ENCODE results near the gene PALLD. TPM values are rescaled to one million over a fixed set of nuclear protein-coding genes. Genes with fewer than 3 reads are reported as not detected.
"Not testable (repeated sequence)": the region's sequence is repeated elsewhere in the genome, so short reads cannot be mapped to it uniquely, and the experiment has no call there.

The PALLD gene
- total RNA-seq, 1 experiment from 2014 or later, result 9.0 TPM

DNA sequence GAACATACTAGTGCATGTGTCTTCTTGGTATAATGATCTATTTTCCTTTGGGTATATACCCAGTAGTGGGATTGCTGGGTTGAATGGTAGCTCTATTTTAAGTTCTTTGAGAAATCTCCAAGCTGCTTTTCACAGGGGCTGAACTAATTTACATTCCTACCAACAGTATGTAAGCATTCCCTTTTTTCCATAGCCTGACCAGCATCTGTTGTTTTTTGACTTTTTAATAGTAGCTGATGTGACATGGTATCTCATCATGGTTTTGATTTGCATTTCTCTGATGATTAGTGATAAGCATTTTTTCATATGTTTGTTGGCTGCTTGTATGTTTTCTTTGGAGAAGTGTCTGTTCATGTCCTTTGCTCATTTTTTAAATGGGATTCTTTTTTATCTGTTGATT is 230.3 kb downstream of the PALLD start:
- not testable (repeated sequence) for H3K4me3 ChIP-seq (ENCODE audit: insufficient read depth, low read depth, low read length); DNase-seq; H3K27me3 ChIP-seq (ENCODE audit: control insufficient read depth, insufficient read depth, low read length); H3K36me3 ChIP-seq (replicated peaks; ENCODE audit: control insufficient read depth, insufficient read depth, low read length)

DNA sequence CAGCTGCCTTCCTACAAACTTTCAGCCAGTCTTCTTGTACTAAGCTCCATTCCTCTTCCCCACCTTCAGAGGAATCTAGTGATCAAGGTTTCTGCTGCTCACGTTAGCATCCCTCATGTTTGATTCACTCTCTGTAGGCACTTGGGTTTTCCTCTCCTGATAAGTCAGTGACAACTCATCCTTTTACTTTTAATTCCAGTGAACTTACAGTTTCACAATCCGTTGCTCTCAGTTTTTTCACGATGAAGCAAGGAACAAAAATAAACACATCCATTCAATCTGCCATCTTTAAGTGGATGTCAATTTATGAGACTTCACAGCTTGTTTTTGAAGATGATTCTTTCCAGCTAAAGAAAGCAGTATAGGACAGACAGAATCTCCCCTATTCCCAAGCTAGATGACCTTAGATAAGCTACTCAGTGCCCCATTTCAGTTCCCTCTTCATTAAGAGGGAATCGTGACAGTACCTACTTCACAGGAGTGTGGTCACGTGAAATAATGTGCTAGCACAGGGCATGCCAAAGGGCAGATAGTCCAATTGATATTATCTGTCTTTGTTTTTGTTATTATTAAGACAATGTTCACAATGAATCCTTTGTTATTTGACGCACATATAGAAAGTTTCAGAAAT is 234.3 kb downstream of the PALLD start:
- no peak overlapping the region for H3K4me3 ChIP-seq (ENCODE audit: insufficient read depth, low read depth, low read length)
- DNase-seq, result no peak
- no peaks in the 10 kb centered on the region for H3K27me3 ChIP-seq (ENCODE audit: control insufficient read depth, insufficient read depth, low read length)
- H3K36me3 ChIP-seq (replicated peaks; ENCODE audit: control insufficient read depth, insufficient read depth, low read length), result no peaks in the 10 kb centered on the region

DNA sequence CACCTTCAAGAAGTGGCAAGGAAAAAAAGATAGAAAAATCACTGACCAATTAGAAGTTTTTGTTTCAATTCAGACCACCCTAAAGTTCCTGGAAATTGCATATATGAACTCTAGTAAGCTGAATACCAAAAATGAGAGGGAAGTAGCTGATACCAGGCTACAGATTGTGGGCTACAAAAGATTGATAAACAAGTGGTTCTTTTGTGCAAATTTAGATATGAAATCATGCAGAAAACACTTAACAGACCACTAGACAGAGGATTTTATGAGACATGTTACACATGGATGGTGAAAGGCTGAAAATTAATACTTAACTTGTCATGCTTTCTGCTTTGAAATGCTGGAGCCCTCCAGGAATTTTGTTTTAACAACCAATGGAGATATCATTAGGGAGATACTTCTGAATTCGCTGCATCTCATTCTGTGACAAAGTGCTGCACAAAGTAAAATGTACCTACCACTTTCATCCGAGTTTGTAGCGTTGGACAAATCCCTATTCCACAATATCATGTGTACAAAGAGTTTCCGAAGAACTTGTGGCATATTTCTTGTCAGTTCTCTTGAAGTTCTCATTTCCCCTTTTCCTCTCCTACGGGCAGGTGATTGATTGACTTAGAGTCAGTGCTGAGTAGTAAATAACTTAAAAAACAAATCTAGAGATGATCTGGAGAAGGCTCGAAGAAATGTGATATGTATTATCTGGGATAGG is 235.0 kb downstream of the PALLD start:
- DNase-seq, result no peak
- no peak overlapping the region for H3K4me3 ChIP-seq (ENCODE audit: insufficient read depth, low read depth, low read length)
- no peaks in the 10 kb centered on the region for H3K36me3 ChIP-seq (replicated peaks; ENCODE audit: control insufficient read depth, insufficient read depth, low read length)
- no peaks in the 10 kb centered on the region for H3K27me3 ChIP-seq (ENCODE audit: control insufficient read depth, insufficient read depth, low read length)

- DNase-seq, result no peak
- H3K27me3 ChIP-seq (ENCODE audit: control insufficient read depth, insufficient read depth, low read length), result no peaks in the 10 kb centered on the region
- H3K4me3 ChIP-seq (ENCODE audit: insufficient read depth, low read depth, low read length), result no peak overlapping the region
- H3K36me3 ChIP-seq (replicated peaks; ENCODE audit: control insufficient read depth, insufficient read depth, low read length), result no peaks in the 10 kb centered on the region
Measured at GRCh38 chr4:168732714-168733113, 235.9 kb downstream of the PALLD start.

GRCh38 chr4:168734703-168735678 is 238.1 kb downstream of the PALLD start:
- H3K36me3 ChIP-seq (replicated peaks; ENCODE audit: control insufficient read depth, insufficient read depth, low read length), result no peaks in the 10 kb centered on the region
- DNase-seq, result no peak
- no peaks in the 10 kb centered on the region for H3K27me3 ChIP-seq (ENCODE audit: control insufficient read depth, insufficient read depth, low read length)
- H3K4me3 ChIP-seq (ENCODE audit: insufficient read depth, low read depth, low read length), result no peak overlapping the region

- no peaks in the 10 kb centered on the region for H3K36me3 ChIP-seq (replicated peaks; ENCODE audit: control insufficient read depth, insufficient read depth, low read length)
- DNase-seq, result no peak
- H3K27me3 ChIP-seq (ENCODE audit: control insufficient read depth, insufficient read depth, low read length), result no peaks in the 10 kb centered on the region
- no peak overlapping the region for H3K4me3 ChIP-seq (ENCODE audit: insufficient read depth, low read depth, low read length)
Measured at GRCh38 chr4:168735735-168736134, 238.9 kb downstream of the PALLD start.

- Histone ChIP-seq H3K4me3 (ENCODE audit: insufficient read depth, low read depth, low read length) (no peak overlapping the region), H3K27me3 (ENCODE audit: control insufficient read depth, insufficient read depth, low read length) (no peaks in the 10 kb centered on the region), H3K36me3 (replicated peaks; ENCODE audit: control insufficient read depth, insufficient read depth, low read length) (no peaks in the 10 kb centered on the region)
- no peak for DNase-seq
Measured at GRCh38 chr4:168736860-168737805, 240.3 kb downstream of the PALLD start.

- Histone ChIP-seq H3K27me3 (ENCODE audit: control insufficient read depth, insufficient read depth, low read length) (no peaks in the 10 kb centered on the region), H3K4me3 (ENCODE audit: insufficient read depth, low read depth, low read length) (no peak overlapping the region), H3K36me3 (replicated peaks; ENCODE audit: control insufficient read depth, insufficient read depth, low read length) (no peaks in the 10 kb centered on the region)
- DNase-seq, result no peak
Measured at GRCh38 chr4:168737806-168738172, 240.9 kb downstream of the PALLD start.

- no peak overlapping the region for H3K4me3 ChIP-seq (ENCODE audit: insufficient read depth, low read depth, low read length)
- no peak for DNase-seq
- no peaks in the 10 kb centered on the region for H3K27me3 ChIP-seq (ENCODE audit: control insufficient read depth, insufficient read depth, low read length)
- H3K36me3 ChIP-seq (replicated peaks; ENCODE audit: control insufficient read depth, insufficient read depth, low read length), result no peaks in the 10 kb centered on the region
Measured at GRCh38 chr4:168739886-168740285, 243.0 kb downstream of the PALLD start.

DNA sequence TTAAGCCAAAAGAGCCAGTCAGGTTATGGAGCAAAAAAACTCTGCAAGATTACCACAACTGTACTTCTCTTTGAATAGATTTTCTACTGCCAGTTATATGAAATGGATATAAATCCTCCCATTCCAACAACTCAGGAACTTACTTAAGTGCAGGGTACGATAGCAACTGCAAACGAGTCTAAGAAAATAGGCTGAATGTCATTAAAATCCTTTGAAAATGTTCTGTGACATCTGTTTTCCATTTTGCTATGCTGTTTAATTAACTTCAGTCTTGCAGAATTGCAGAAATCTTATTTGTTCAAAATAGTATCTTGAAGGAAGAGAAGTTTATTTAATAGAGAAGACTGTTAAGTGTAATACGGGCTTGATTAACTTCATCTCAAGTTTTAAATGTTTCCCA is 243.8 kb downstream of the PALLD start:
- Histone ChIP-seq H3K4me3 (ENCODE audit: insufficient read depth, low read depth, low read length) (no peak overlapping the region), H3K27me3 (ENCODE audit: control insufficient read depth, insufficient read depth, low read length) (no peaks in the 10 kb centered on the region), H3K36me3 (replicated peaks; ENCODE audit: control insufficient read depth, insufficient read depth, low read length) (no peaks in the 10 kb centered on the region)
- no peak for DNase-seq

DNA sequence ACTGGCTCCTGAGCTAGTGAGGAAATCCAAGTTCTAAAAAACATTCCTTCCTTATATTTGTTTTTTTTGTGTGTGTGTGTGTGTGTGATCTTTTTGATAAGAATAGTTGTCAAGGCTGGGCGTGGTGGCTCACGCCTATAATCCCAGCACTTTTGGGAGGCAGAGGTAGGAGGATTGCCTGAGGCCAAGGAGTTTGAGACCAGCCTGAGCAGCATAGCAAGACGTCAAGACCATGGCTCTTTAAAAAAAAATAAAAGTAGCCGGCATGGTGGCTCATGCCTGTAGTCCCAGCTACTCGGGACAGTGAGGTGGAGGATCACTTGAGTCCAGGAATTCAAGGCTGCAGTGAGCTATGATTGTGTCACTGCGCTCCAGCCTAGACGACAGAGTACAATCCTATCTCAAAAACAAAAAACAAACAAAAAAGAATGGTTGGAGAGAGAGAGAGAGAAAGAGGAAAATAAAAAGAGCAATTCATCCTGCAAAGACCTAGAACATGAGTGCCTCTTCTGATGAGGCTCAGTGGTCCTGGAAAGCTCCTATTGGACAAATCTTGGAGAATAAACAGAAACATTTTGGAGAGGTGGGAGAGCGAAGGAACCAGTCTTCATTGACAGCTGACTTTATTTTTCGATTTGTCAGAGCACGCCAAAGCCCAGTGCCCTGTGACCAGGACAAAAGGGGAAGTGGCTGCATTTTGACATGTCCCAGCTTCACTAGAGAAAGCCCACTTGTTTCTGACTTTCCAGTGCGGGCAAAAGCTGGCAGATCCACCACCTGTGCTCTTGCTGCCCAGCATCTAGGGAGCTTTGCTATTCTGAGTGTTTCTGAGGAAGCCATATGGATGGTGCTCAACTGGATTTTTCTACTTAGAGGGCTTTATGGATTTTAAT is 244.7 kb downstream of the PALLD start:
- H3K36me3 ChIP-seq (replicated peaks; ENCODE audit: control insufficient read depth, insufficient read depth, low read length), result no peaks in the 10 kb centered on the region
- DNase-seq, result no peak
- H3K4me3 ChIP-seq (ENCODE audit: insufficient read depth, low read depth, low read length), result no peak overlapping the region
- H3K27me3 ChIP-seq (ENCODE audit: control insufficient read depth, insufficient read depth, low read length), result no peaks in the 10 kb centered on the region

DNA sequence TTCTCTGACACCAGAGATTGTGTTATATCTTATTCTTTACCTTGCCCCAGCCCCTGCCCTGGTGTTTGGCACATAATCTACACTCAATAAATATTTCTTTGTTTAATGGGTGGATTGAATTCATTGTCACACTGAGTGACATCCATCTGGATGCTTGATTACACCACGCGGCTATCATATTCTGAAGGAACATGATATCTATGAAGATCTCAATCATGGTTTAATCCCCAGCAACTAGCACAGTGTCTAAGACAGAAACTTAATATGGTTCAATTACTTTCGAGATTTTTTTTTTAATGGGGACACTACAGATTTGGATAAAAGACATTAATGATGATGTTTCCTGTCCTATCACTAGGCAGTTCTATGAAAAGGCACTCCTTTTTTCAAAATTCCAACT is 246.3 kb downstream of the PALLD start:
- H3K27me3 ChIP-seq (ENCODE audit: control insufficient read depth, insufficient read depth, low read length), result no peaks in the 10 kb centered on the region
- no peak for DNase-seq
- H3K4me3 ChIP-seq (ENCODE audit: insufficient read depth, low read depth, low read length), result no peak overlapping the region
- no peaks in the 10 kb centered on the region for H3K36me3 ChIP-seq (replicated peaks; ENCODE audit: control insufficient read depth, insufficient read depth, low read length)

DNA sequence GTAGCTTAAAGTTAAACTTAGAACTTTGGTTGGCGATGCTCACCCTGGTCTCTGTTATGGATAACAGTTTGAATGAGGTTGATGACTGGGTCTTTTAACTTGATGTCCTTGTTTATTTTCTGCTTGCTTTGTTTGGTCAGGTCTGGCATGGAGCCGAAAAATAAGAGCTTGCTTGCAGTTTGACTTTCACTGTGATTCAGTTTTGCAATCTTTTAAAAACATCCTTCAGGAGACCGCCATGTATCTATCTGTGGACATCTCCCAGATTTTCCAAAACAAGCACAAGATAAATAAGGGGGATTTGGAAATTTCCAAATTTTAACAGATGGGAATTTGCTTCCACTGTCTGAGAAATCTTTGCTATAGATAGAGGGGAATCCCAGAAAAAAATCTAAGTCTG is 246.7 kb downstream of the PALLD start:
- Histone ChIP-seq H3K4me3 (ENCODE audit: insufficient read depth, low read depth, low read length) (no peak overlapping the region), H3K27me3 (ENCODE audit: control insufficient read depth, insufficient read depth, low read length) (no peaks in the 10 kb centered on the region), H3K36me3 (replicated peaks; ENCODE audit: control insufficient read depth, insufficient read depth, low read length) (no peaks in the 10 kb centered on the region)
- no peak for DNase-seq

Measured in H7 (cell line).